Hematopoietic multipotent progenitor cell treated with erythropoietin and hydrocortisone succinate and interleukin-3 and kit ligand, for 17 days (in vitro differentiated cells): ENCODE results near the gene IFNW1.

Source experiments
- DNase-seq: peaks from one replicate; pipeline ENCODE4 v3.0.0-alpha.2; 2015; ENCODE audit warnings: low spot score

IFNW1 gene

DNA sequence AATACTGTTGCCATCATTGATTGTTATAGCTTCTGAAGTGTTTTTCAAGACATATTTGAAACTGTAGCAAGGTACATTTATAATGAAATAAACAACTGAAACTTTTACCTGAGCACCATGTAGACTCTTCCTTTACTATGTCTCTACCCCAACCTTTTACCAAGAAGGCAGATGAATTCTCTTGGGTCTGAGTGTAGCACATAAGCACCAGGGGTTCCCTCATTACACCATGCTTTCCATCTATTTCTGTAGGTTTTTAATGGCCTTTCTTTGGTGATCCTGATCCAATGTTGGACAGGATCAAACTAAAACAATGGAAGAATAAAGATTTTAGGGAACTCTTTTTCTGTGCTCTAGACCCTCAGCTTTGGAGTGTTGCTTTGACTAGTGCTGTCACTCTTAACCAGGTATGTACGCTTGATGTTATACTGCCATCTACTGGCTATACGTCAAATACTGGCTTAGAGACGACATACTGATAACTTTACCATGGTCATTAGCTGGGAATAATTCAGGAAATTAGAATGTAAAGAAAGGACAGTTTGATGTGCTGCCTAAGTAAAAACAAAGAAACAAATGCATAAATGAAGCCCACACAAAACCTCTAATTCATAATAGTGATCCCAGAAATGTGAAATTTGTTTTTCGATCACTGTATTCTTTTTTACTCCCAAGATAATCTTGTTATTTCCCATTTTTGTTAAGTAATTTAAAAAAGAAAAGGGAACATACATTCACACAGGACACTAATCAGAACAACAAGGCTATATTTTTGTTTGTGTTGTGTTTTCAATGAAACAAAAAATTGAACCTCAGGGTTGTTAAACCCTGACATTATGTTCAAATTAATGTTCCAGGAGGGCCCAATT is 30.7 kb downstream of the IFNW1 start:
- peak; percentile 64 for DNase-seq

DNA sequence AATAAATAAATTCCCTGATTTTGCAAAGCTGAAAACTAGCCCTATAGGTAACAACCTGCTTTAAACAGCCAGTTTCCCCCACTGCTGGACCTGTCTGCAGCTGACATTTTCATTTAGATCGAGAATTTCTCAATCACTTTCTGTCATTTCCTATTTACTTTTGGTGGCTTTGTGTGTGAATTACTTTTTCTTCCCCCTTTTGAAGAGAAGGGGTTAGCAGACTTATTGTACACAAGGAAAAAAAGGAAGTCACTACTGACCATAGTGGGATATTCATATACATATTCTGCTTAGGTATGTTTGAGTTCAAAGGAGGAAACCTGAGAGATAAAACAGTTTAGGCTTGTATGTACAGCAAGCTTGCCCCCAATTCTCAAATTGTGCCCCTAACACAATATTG is 36.8 kb downstream of the IFNW1 start:
- DNase-seq: no peak

DNA sequence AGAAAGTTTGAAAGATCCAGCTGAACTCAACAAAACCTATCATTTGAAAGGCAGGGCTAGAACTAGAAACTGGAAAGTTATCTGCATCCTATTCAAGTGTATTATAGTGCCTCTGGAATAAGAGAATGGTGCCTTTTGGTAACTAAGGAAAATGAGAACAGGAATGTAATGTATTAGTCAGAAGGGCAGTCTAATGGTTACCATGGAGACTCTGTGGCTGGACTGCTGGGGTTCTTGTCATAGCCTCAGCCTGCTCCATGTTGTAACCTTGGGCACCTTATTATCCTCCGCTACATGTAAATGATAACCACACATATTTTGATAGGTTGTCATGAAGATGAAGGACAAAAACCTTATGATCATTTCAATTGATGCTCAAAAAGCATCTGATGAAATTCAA is 39.3 kb downstream of the IFNW1 start:
- DNase-seq: no peak

DNA sequence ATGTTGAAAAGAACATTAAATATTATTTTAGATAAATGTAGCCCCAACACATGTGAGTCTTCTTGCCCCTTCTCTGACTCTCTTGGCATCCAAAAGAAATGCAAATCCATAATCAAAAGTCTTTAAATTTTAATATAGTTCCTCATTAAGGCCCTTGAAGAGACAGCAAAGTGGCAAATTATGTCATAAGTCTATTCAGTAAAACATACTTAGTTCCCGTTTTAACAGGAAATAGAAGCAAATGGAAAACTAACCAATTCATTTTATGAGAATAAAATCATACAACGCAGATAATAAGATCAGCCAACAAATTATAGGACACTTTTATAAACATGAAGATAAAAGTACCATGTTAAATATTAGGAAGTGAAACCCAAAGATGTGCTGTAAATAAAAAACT is 43.8 kb downstream of the IFNW1 start:
- no peak for DNase-seq

DNA sequence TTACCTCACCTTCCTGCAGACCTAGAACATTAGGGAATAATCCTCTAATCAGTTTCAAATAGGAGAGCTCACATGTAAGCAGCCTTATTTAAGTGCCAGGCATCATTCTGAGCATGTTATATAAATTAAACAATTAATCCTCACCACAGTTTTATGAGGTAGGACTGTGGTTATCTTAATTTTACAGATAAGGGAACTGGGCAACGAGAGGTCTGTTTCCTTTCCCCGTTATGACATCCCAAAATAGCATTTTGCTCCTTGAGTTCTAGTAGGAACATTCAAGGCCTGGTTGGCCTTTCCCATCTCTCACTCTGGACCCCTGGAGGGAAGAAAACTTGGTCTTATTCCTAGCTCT is 44.8 kb downstream of the IFNW1 start:
- DNase-seq: no peak

DNA sequence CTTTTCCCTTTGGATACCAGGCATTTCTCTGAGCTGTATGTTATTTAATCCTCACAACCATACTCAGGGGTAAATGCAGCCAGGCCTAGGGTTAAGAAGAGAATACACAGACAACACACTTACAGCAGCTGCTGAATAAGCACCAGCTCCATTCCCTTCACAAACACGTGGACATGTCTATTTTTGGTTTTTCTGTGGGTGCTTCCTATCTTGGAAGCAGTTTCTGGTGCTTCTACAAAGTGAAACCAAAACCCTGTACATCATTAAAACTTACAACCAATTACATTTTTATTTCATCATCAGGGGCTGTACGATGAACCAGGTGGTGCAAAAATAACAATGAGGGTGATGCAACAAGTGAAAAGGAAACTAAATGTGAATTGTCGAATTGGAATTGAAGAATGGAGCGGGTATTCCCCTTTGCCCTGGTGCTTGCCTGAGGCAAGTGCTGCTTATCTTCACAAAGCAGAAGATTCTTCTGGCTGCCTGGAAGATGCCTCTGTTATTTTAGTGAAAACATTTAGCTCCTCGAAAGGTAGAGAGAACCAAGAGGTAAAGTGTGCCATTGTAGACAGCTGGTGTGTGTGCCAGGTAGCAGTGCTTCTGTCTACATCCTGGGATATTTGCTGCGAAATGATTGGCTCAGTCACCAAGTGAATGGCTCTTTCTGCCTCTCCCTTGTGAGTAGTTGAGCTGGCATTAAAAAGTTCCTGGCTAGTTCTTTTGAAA is 45.3 kb downstream of the IFNW1 start:
- DNase-seq: peak; percentile 24

DNA sequence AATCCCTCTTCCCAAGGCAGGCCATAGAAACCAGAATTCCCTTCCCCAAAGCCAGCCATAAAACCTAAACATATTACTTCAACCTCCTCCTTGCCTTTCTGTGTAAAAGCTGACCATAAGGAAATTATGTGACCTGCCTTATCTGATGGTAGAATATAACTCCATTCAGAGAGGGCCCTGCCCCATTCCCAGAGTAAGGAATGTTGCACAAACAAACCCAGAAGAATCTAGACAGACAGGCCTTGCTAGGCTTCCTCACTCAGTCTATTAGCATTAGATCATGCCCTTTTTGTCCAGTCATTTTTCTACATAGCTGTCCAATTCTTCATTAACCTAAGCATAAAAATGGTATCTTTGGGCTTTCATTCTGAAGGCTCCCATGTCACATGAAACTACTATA is 46.1 kb downstream of the IFNW1 start:
- DNase-seq: no peak
